ENCODE data around the gene ATP10B. TPM values are rescaled to one million over a fixed set of nuclear protein-coding genes. Genes with fewer than 3 reads are reported as not detected.

Gene ATP10B
- polyA plus RNA-seq, 1 donor from 2014 or later: 1.9 TPM

GRCh38 chr5:160701403-160701802 is 150.6 kb downstream of the ATP10B start:
- TF ChIP-seq CTCF (IDR thresholded peaks at IDR 0.05; ENCODE audit: poor library complexity, severe bottlenecking): no peak
- no peak for TF ChIP-seq MXI1 (conservative IDR thresholded peaks at IDR 0.05; ENCODE audit: poor library complexity, severe bottlenecking)
- TF ChIP-seq TAF1 (IDR thresholded peaks at IDR 0.05; ENCODE audit: low read depth): no peak
- TF ChIP-seq SMC3 (conservative IDR thresholded peaks at IDR 0.05; ENCODE audit: poor library complexity): no peak
- no peak for TF ChIP-seq POLR2AphosphoS5 (IDR thresholded peaks at IDR 0.05)
- no peak for TF ChIP-seq REST (IDR thresholded peaks at IDR 0.05; ENCODE audit: borderline replicate concordance)
- TF ChIP-seq RAD21 (conservative IDR thresholded peaks at IDR 0.05): no peak
- TF ChIP-seq EZH2 (IDR thresholded peaks at IDR 0.05; ENCODE audit: borderline replicate concordance, insufficient read depth, low read length, poor library complexity, severe bottlenecking): no peak
- no peak for TF ChIP-seq EP300 (conservative IDR thresholded peaks at IDR 0.05; ENCODE audit: poor library complexity, severe bottlenecking)
- no peaks in the 10 kb centered on the region for H3K27me3 ChIP-seq (ENCODE audit: insufficient read depth, low read depth, low read length)
- no peaks in the 10 kb centered on the region for H3K79me2 ChIP-seq (replicated peaks; ENCODE audit: insufficient read depth, low read length)

GRCh38 chr5:160699301-160699700 is 152.7 kb downstream of the ATP10B start:
- Histone ChIP-seq H3K27me3 (ENCODE audit: insufficient read depth, low read depth, low read length) (no peaks in the 10 kb centered on the region), H3K4me3 (ENCODE audit: low read length) (no peak overlapping the region), H3K9me3 (ENCODE audit: low read length) (no peaks in the 10 kb centered on the region), H3K36me3 (ENCODE audit: insufficient read depth, low read length) (no peaks in the 10 kb centered on the region), H3F3A (ENCODE audit: insufficient read depth, low read length, poor library complexity, severe bottlenecking) (no peaks in the 10 kb centered on the region), H2AFZ (ENCODE audit: low read depth, low read length) (no peak overlapping the region), H3K4me2 (ENCODE audit: low read length) (no peak overlapping the region), H3K27ac (ENCODE audit: low read length) (no peak overlapping the region), H4K20me1 (ENCODE audit: insufficient read depth) (no peaks in the 10 kb centered on the region), H3K9me2 (ENCODE audit: insufficient read depth, low read length) (no peaks in the 10 kb centered on the region), H3K9ac (ENCODE audit: low read length) (no peak overlapping the region), H3K79me2 (replicated peaks; ENCODE audit: insufficient read depth, low read length) (no peaks in the 10 kb centered on the region)
- no peak for TF ChIP-seq CTCF (IDR thresholded peaks at IDR 0.05; ENCODE audit: poor library complexity, severe bottlenecking)
- TF ChIP-seq RAD21 (conservative IDR thresholded peaks at IDR 0.05): no peak
- TF ChIP-seq SMC3 (conservative IDR thresholded peaks at IDR 0.05; ENCODE audit: poor library complexity): no peak
- TF ChIP-seq POLR2AphosphoS5 (IDR thresholded peaks at IDR 0.05): no peak
- no peak for TF ChIP-seq TAF1 (IDR thresholded peaks at IDR 0.05; ENCODE audit: low read depth)
- TF ChIP-seq REST (IDR thresholded peaks at IDR 0.05; ENCODE audit: borderline replicate concordance): no peak
- no peak for TF ChIP-seq EP300 (conservative IDR thresholded peaks at IDR 0.05; ENCODE audit: poor library complexity, severe bottlenecking)
- TF ChIP-seq MXI1 (conservative IDR thresholded peaks at IDR 0.05; ENCODE audit: poor library complexity, severe bottlenecking): no peak
- TF ChIP-seq EZH2 (IDR thresholded peaks at IDR 0.05; ENCODE audit: borderline replicate concordance, insufficient read depth, low read length, poor library complexity, severe bottlenecking): no peak

More at GRCh38 chr5:160701403-160701802, 150.6 kb downstream of the ATP10B start:
- no peaks in the 10 kb centered on the region for H3F3A ChIP-seq (ENCODE audit: insufficient read depth, low read length, poor library complexity, severe bottlenecking)
- H3K4me3 ChIP-seq (ENCODE audit: low read length): no peak overlapping the region
- no peak overlapping the region for H3K4me2 ChIP-seq (ENCODE audit: low read length)
- H4K20me1 ChIP-seq (ENCODE audit: insufficient read depth): no peaks in the 10 kb centered on the region
- no peak overlapping the region for H3K27ac ChIP-seq (ENCODE audit: low read length)
- no peaks in the 10 kb centered on the region for H3K36me3 ChIP-seq (ENCODE audit: insufficient read depth, low read length)
- no peak overlapping the region for H2AFZ ChIP-seq (ENCODE audit: low read depth, low read length)
- no peak overlapping the region for H3K9ac ChIP-seq (ENCODE audit: low read length)
- no peaks in the 10 kb centered on the region for H3K9me2 ChIP-seq (ENCODE audit: insufficient read depth, low read length)
- H3K9me3 ChIP-seq (ENCODE audit: low read length): no peaks in the 10 kb centered on the region

All from neural cell (in vitro differentiated cells).